HG02938 (cell line): ENCODE results near the gene PDE1C.
"Not testable (repeated sequence)": the region's sequence is repeated elsewhere in the genome, so short reads cannot be mapped to it uniquely, and the experiment has no call there.

Source experiments
- ATAC-seq: cut with Tn5 transposase; IDR thresholded peaks from one replicate; pipeline ENCODE4 v1.9.1; 2021; ENCODE audit warnings: mild to moderate bottlenecking, moderate library complexity; ENCODE audit not compliant: unreplicated experiment

Gene PDE1C

DNA sequence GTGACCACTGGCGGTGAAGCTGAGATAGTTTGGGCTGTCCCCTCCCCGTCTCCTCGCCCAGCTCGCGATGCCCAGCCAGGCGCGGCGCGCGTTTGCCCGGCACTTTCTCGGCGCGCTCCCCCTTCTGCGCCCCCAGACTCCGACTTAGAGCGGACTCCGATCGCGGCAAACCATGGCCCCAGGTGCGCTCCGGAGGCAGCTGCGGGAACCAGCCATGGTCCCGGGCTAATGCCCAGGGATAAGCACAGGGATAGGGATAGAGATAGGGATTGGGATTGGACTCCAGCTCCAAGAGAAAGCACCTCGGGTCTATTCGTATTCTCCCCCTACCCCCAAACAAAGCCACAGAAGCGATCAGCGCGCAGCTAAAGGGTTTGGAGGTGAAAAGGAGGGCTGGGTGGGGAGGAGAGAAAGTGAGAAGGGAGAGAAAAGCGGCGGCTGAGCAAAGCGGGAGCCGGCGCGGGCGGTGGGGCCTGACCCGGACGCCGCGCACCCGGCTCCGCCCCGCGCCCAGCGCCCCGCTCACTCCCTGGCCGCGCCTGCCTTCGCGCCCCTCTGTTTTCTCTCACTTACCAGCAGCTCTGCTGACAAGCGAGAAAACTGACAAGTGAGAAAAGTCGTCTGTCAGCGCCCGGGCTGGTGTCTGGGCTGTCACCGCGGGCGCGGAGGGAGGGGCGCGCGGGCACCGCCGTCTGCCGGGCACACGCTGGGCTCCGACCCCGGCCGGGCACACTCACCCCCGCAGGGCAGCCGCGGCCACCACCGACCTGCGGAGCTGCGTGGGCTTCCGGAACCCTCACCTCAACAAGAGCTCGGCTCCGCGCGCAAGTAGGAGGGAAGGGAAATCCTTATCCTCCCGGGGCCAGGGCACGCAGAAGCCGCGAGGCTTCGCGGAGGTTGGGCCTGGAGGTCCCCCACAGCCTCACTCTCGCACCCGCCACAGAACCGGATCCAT lies at the start of gene PDE1C:
TSS of gene PDE1C (minus strand) at position 2 of the 955 bp plus-strand sequence.
- no peak for ATAC-seq

GRCh38 chr7:32119790-32120196 lies 49.6 kb upstream of the PDE1C start:
- ATAC-seq: no peak

GRCh38 chr7:32117837-32118236 lies 47.6 kb upstream of the PDE1C start:
- no peak for ATAC-seq

DNA sequence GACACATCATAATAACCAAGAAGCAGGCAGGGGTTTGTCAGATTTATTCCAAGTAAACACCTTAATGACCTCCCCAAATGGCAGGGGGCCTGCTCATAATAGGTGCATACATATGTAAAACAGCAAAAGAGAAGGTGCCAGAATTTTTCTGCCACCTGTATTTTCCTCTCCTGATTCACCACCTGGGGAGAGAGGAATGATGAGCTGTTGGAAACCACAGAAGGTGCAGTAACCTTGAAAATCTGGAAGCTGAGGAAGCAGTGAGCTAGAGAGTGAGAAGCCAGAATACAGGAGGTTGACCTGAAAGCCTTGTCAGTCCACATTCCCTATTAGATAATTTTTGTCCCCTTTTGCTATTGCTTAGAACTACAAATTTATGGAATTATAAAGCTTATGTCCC lies 46.2 kb upstream of the PDE1C start:
- no peak for ATAC-seq

DNA sequence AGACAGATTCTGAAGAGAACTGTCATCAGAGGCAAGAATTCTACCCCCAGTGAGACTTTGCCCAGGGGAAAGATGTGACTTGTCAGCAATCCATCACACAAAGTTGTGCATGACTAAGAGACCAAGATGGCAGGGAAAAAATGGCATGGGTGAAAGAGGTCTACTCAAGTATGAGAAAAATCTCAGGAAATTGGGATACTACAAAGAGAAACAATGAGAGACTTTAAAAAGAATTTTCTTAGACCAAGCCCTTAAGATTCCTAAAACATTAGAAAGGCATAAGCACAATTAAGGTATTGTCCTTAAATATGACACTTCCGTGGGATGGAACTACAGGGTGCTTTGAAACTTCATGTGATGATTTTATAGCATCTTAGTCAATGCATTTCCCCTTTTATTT lies 45.6 kb upstream of the PDE1C start:
- ATAC-seq: no peak

DNA sequence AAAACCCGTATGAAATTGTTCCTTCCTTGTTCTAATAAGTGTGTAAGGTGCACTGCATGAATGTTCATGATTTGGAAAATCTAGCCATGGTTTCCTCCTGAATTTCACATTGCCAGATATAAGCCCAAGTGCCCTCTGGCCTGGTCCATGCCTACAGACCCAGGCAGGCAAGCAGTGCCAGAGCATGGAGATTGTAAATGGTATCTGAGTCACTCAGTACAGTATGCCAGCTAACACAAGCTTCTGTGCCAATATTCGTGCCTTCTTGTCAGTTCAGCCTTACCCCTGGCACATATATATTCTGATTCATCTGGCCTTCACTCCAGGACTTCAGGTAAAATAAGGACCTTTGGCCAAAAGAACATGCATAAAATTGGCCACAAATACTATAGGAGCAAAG lies 38.4 kb upstream of the PDE1C start:
- no peak for ATAC-seq

- no peak for ATAC-seq
Observed at GRCh38 chr7:32104766-32105165, 34.6 kb upstream of the PDE1C start.

DNA sequence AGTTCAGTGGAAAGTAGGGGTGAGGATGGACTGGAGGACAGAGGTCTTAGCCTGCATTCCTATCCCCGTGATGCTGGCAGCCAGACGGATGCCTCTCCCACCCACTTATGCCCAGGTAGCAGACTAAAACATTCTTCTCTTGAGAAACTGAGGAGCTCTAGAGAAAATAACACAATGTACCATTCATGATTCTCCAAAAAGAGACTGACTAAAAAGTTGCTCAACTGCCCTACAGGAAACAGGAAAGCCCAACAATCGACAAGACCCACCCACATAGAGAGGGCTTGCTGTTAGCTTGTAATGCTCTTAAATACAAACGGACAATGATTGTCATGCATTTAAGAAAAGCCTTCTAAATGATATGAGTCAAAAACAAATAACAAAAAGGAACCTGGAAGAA lies 33.2 kb upstream of the PDE1C start:
- no peak for ATAC-seq

- no peak for ATAC-seq
Observed at GRCh38 chr7:32102432-32102873, 32.2 kb upstream of the PDE1C start.

GRCh38 chr7:32100407-32100907 lies 30.2 kb upstream of the PDE1C start:
- no peak for ATAC-seq

DNA sequence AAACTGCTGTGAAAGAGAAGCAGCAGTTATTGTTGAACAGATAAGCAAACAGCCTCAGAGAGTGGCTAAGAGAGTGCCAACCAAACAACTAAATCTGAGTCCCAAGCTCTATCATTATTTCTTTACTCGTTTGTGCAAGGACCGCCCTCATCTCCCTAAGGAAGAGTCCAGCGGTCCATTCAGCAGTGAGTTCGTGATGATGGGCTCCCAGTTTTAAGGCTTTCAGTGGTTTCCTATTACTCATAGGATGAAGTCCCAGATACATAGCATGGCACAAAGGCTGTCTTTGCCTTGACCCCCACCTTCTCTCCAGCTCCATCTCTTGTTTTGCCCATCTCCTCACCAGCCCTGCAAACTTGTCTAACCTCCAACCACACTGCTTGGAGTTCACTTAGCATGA lies 24.3 kb upstream of the PDE1C start:
- no peak for ATAC-seq

GRCh38 chr7:32093415-32094408 lies 23.5 kb upstream of the PDE1C start:
- no peak for ATAC-seq

DNA sequence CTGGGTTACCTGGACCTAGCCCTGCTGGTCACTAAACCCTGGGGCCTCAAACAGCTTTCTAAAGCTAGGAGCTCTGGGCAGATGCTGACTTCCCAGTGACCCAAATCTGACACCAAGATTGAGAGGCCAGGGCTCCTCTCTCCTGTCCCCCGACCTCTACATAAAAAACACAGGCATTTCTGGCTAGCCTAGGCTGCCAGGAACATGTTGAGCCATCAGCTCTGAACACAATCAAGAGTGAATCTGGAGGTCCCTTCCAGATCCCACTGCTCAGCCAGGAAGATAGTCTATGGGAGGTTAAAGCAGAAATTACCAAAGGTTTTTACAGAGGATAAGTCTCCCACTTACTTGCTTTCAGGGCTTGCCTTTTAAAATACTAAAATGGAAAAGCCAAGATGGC lies 22.1 kb upstream of the PDE1C start:
- no peak for ATAC-seq

- no peak for ATAC-seq
Observed at GRCh38 chr7:32091608-32092210, 21.5 kb upstream of the PDE1C start.

- ATAC-seq: no peak
Observed at GRCh38 chr7:32089678-32090077, 19.5 kb upstream of the PDE1C start.

- no peak for ATAC-seq
Observed at GRCh38 chr7:32089256-32089655, 19.0 kb upstream of the PDE1C start.

DNA sequence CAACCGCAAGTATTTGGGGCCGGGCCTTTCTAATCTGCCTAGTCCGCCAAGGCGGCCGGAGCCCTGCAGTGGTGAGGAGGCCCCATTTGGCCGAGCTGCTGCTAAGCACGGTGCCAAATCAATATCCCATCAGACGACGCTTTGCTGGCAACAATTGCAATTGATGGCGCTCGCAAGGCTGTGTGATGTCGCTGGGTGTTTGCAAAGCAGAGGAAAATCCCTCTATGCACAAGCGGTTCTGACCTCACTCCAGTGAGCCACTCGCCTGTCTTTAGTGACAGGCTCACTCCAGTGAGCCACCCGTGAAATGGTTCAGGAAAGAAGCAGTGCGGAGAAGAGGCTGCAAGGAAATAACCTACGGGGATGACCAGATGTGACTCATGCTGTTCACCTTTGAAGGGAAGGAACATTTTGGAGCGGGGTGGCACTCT lies 18.3 kb upstream of the PDE1C start:
- no peak for ATAC-seq

DNA sequence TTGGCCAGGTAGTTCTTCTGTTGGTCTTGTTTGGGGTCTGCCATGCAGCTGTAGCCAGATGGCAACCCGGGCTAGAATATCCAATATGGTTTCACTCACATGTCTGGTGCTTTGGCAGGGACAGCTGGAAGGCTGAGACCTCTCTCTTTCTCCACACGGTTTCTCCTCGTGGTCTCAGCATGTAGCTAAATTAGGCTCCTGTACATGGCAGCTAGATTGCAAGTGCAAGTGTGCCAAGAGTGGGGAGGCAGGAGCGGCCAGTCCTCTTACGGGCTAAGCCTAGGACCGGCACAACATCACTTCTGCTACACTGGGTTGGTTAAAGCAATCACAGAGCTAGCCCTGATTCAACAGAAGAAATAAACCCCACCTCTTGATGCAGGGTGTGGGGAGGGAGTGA lies 9.3 kb upstream of the PDE1C start:
- ATAC-seq: no peak

GRCh38 chr7:32078824-32079223 lies 8.6 kb upstream of the PDE1C start:
- no peak for ATAC-seq

DNA sequence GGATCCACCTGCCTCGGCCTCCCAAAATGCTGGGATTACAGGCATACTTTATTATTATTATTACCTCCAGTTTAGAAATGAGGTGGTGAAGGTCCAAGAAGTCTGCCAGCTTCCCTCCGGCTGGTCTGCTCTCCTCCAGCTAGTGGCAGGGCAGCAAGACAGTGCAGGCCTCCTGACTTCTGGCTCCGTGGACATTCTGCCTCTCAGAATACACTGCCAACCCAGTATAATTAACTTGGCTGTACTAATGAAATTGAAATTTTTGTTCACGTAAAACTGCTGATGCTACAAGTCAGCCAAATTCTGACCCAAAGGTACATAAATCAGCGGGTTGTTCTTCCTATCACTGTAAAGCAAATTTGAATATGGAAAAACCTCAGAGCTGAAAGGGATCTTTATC lies 7.6 kb upstream of the PDE1C start:
- ATAC-seq: no peak

GRCh38 chr7:32076802-32077201 lies 6.6 kb upstream of the PDE1C start:
- ATAC-seq: not testable (repeated sequence)
